HEK293 (cell line): ENCODE measurements around the gene SOX6.

ENCODE experiments used
- ATF2 ChIP-seq: fragments of 450-650 bp; formaldehyde crosslinking; IDR thresholded peaks from 2 replicates; pipeline ENCODE4 v1.5.1; 2016; ENCODE audit warnings: missing biosample characterization, missing genetic modification characterization, low read depth
- CTCF ChIP-seq: fragments of 450-650 bp; formaldehyde crosslinking; IDR thresholded peaks from 2 replicates; pipeline ENCODE4 v1.5.1; 2016; ENCODE audit warnings: missing biosample characterization, missing genetic modification characterization
- MZF1 ChIP-seq: fragments of 450-650 bp; formaldehyde crosslinking; IDR thresholded peaks from 2 replicates; pipeline ENCODE4 v1.5.1; 2017; ENCODE audit warnings: missing biosample characterization, missing genetic modification characterization, borderline replicate concordance
- ZNF529 ChIP-seq: fragments of 450-650 bp; formaldehyde crosslinking; IDR thresholded peaks from 2 replicates; pipeline ENCODE4 v1.5.1; 2017; ENCODE audit warnings: missing genetic modification characterization, missing biosample characterization; ENCODE audit not compliant: insufficient replicate concordance

GRCh38 chr11:16186680-16187079, 169.7 kb downstream of the SOX6 start:
- TF ChIP-seq ATF2, result no peak
- no peak for TF ChIP-seq ZNF529
- no peak for TF ChIP-seq CTCF
- TF ChIP-seq MZF1 (tag by site-specific recombination), result no peak
